SU-DHL-6 (cell line): Measurements from ENCODE around the gene ALDH3A1.

Experiments used
- H2AFZ ChIP-seq: fragments of 200-600 bp; sonication (generic); 2 replicates; pipeline ENCODE4 v1.6.1; 2014; ENCODE audit warnings: low read depth, mild to moderate bottlenecking, moderate library complexity, mixed read lengths, antibody characterized with exemption, low read length; ENCODE audit not compliant: severe bottlenecking
- H3F3A ChIP-seq: fragments of 200-600 bp; shearing (Covaris generic); 2 replicates; pipeline ENCODE4 v1.6.0; 2016; ENCODE audit warnings: antibody characterized with exemption, mild to moderate bottlenecking; ENCODE audit not compliant: insufficient read depth
- H3K27ac ChIP-seq: fragments of 200-600 bp; sonication (generic); 2 replicates; pipeline ENCODE4 v1.5.1; 2016; ENCODE audit warnings: low read depth, mild to moderate bottlenecking, low read length, moderate library complexity, mixed read lengths
- H3K27me3 ChIP-seq: fragments of 200-600 bp; sonication (generic), shearing (Covaris generic); 2 replicates; pipeline ENCODE4 v1.6.0; 2014; ENCODE audit warnings: mild to moderate bottlenecking, low read length
- H3K36me3 ChIP-seq: fragments of 200-600 bp; sonication (generic); 2 replicates; pipeline ENCODE4 v1.6.1; 2014; ENCODE audit warnings: mild to moderate bottlenecking, low read length, mixed read lengths
- H3K4me2 ChIP-seq: fragments of 300-600, 200-600 bp; shearing (Covaris generic), sonication (generic); 2 replicates; pipeline ENCODE4 v1.6.0; 2014; ENCODE audit warnings: low read length, low read depth, mild to moderate bottlenecking; ENCODE audit not compliant: poor library complexity, severe bottlenecking
- H3K4me3 ChIP-seq: fragments of 200-600 bp; sonication (generic); 2 replicates; pipeline ENCODE4 v1.5.1; 2014; ENCODE audit warnings: antibody characterized with exemption, low read length, mild to moderate bottlenecking, mixed read lengths; ENCODE audit not compliant: insufficient read depth, poor library complexity, severe bottlenecking
- H3K79me2 ChIP-seq: fragments of 200-600 bp; sonication (generic); 2 replicates; pipeline ENCODE4 v1.6.1; 2014; ENCODE audit warnings: mild to moderate bottlenecking, low read length, moderate library complexity; ENCODE audit not compliant: insufficient read depth
- H3K9ac ChIP-seq: fragments of 200-600 bp; sonication (generic); 2 replicates; pipeline ENCODE4 v1.7.0; 2014; ENCODE audit warnings: mild to moderate bottlenecking, low read length
- H3K9me2 ChIP-seq: fragments of 200-600 bp; sonication (generic); replicated peaks from 2 replicates; pipeline ENCODE4 v1.6.1; 2014; ENCODE audit warnings: low read length; ENCODE audit not compliant: insufficient read depth
- H3K9me3 ChIP-seq: fragments of 200-600 bp; sonication (generic); 2 replicates; pipeline ENCODE4 v1.6.1; 2014; ENCODE audit warnings: low read length, mixed read lengths; ENCODE audit not compliant: insufficient read depth
- H4K20me1 ChIP-seq: fragments of 200-600 bp; sonication (generic); 2 replicates; pipeline ENCODE4 v1.6.1; 2014; ENCODE audit warnings: low read depth, mild to moderate bottlenecking, antibody characterized with exemption, low read length, moderate library complexity, mixed read lengths
- EZH2phosphoT487 ChIP-seq: fragments of 200-600 bp; sonication (generic), shearing (Covaris generic); conservative IDR thresholded peaks from 2 replicates; pipeline ENCODE4 v1.6.1; 2018; ENCODE audit warnings: mild to moderate bottlenecking, antibody characterized with exemption, low read length, moderate library complexity, mixed read lengths
- TF ChIP-seq, protein P1 (sequence below): fragments of 200-600 bp; sonication (generic); IDR thresholded peaks from one replicate; pipeline ENCODE4 v1.5.1; 2017; ENCODE audit warnings: antibody characterized with exemption, mild to moderate bottlenecking, low read length, moderate library complexity; ENCODE audit not compliant: insufficient read depth, poor library complexity, severe bottlenecking

The ALDH3A1 gene

DNA sequence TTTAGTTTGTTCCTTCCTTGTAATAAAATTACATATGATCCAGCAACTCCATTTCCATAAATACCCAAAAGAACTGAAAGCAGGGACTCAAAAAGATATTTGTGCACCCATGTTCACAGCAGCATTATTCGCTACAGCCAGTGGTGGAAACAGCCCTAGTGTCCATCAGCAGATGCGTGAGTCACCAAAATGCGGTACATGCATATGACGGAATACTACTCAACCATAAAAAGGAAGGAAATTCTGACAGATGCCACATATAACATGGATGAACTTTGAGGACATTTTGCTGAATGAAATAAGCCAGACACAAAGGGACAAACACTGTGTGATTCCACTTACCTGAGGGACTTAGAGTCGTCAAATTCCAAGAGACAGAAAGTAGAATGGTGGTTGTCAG is 22.6 kb downstream of the ALDH3A1 start:
- Histone ChIP-seq H3K4me2 (no peak overlapping the region), H3K27ac (no peak overlapping the region), H3K9ac (no peak overlapping the region), H3K27me3 (no peaks in the 10 kb centered on the region), H2AFZ (no peak overlapping the region), H3K9me2 (no peaks in the 10 kb centered on the region), H3F3A (no peaks in the 10 kb centered on the region), H3K79me2 (no peaks in the 10 kb centered on the region), H3K9me3 (no peaks in the 10 kb centered on the region), H4K20me1 (no peaks in the 10 kb centered on the region), H3K4me3 (no peak overlapping the region), H3K36me3 (no peaks in the 10 kb centered on the region)
- TF ChIP-seq, protein P1, sequence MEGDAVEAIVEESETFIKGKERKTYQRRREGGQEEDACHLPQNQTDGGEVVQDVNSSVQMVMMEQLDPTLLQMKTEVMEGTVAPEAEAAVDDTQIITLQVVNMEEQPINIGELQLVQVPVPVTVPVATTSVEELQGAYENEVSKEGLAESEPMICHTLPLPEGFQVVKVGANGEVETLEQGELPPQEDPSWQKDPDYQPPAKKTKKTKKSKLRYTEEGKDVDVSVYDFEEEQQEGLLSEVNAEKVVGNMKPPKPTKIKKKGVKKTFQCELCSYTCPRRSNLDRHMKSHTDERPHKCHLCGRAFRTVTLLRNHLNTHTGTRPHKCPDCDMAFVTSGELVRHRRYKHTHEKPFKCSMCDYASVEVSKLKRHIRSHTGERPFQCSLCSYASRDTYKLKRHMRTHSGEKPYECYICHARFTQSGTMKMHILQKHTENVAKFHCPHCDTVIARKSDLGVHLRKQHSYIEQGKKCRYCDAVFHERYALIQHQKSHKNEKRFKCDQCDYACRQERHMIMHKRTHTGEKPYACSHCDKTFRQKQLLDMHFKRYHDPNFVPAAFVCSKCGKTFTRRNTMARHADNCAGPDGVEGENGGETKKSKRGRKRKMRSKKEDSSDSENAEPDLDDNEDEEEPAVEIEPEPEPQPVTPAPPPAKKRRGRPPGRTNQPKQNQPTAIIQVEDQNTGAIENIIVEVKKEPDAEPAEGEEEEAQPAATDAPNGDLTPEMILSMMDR = no peak
- TF ChIP-seq EZH2phosphoT487 = no peak

GRCh38 chr17:19724501-19725420 is 23.3 kb downstream of the ALDH3A1 start:
- no peak overlapping the region for H2AFZ ChIP-seq

DNA sequence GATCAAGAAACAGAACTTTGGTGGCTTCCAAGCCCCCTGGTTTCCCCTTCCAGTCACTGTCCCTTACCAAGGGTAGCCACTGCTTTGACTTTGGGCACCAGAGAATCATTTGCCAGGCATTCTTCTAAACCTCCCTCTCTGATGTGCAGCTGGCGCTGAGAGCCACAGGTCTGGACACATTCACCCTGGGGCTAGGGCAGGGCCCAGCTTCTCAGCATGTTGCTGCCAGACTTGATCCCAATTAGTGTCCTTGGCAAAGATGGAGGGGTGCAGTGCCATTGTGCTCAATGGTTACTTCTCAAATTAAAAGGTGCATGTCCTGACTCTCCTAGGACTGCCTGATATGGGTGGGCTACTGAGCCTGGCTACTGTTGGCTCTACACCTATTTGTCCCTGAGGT is 24.1 kb downstream of the ALDH3A1 start:
- no peak overlapping the region for H3K4me3 ChIP-seq
- no peaks in the 10 kb centered on the region for H3K9me3 ChIP-seq
- TF ChIP-seq, protein P1 = no peak
- TF ChIP-seq EZH2phosphoT487 = no peak
- no peak overlapping the region for H3K27ac ChIP-seq
- H2AFZ ChIP-seq = no peak overlapping the region
- H3F3A ChIP-seq = no peaks in the 10 kb centered on the region
- H3K9ac ChIP-seq = no peak overlapping the region
- no peaks in the 10 kb centered on the region for H3K27me3 ChIP-seq
- H4K20me1 ChIP-seq = no peaks in the 10 kb centered on the region
- no peaks in the 10 kb centered on the region for H3K79me2 ChIP-seq
- H3K36me3 ChIP-seq = no peaks in the 10 kb centered on the region
- no peaks in the 10 kb centered on the region for H3K9me2 ChIP-seq
- no peak overlapping the region for H3K4me2 ChIP-seq

More at GRCh38 chr17:19724501-19725420, 23.3 kb downstream of the ALDH3A1 start:
- TF ChIP-seq, protein P1 = no peak
- no peak for TF ChIP-seq EZH2phosphoT487
- H3K4me3 ChIP-seq = no peak overlapping the region
- H3K9me2 ChIP-seq = no peaks in the 10 kb centered on the region
- H3K9ac ChIP-seq = no peak overlapping the region
- no peak overlapping the region for H3K27ac ChIP-seq
- no peak overlapping the region for H3K4me2 ChIP-seq
- no peaks in the 10 kb centered on the region for H4K20me1 ChIP-seq
- H3K79me2 ChIP-seq = no peaks in the 10 kb centered on the region
- no peaks in the 10 kb centered on the region for H3F3A ChIP-seq
- H3K9me3 ChIP-seq = no peaks in the 10 kb centered on the region
- no peaks in the 10 kb centered on the region for H3K36me3 ChIP-seq
- H3K27me3 ChIP-seq = no peaks in the 10 kb centered on the region
